GM18505 (cell line): ENCODE results near the gene C1orf87.

Experiments used
- ATAC-seq: cut with Tn5 transposase; IDR thresholded peaks from one replicate; pipeline ENCODE4 v1.9.1; 2021; ENCODE audit not compliant: unreplicated experiment
- POLR2A ChIP-seq: IDR thresholded peaks from 4 replicates; pipeline ENCODE4 v1.6.1; 2011; ENCODE audit warnings: borderline replicate concordance; ENCODE audit not compliant: insufficient read depth, insufficient read length; ENCODE audit errors: extremely low read depth

C1orf87 gene

DNA sequence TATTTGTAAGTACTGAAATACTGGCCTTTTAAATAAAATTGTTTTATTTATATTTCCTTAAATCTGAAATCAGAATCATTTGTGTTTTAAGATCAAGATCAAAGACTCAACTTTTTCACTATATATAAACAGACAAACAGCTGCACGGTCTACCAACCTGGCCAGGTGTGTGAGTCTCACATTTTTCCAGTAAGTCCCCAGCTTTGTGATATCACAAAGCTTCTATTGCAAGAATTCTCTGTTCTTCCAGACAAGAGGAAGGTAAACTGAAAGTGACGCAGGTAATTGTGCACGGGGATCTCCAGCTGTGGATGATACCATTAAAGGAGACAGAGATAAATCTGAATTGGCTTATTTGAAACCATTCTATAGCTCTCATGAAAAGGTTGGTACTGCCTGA is 105.8 kb downstream of the C1orf87 start:
- ATAC-seq: no peak
- no peak for TF ChIP-seq POLR2A

DNA sequence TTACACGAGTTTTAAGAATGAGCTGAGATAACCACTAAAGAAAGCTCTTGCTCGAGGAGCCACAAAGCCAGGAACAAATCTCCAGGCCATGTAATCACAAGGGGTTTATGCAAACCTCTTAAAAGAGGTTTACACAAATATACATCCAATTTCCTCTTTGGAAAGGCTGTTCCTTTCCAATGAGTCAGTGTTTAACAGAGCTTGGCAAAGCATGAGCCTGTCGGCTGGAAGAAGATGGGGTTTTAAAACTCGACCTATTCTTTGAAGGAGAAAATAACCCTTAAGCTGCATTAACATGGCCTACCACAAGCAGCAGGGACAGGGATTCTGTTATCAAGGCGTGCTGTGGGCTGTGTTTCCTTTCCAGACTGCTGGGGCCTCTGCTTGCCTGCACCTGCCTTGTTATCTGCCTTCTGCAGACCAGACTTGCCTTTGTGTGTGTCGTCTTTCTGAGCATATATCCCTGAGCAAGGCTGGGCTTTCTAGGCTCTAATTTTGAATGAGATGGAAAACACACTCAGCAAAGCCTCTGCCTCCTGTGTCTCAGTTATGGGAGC is 106.4 kb downstream of the C1orf87 start:
- no peak for ATAC-seq
- no peak for TF ChIP-seq POLR2A

DNA sequence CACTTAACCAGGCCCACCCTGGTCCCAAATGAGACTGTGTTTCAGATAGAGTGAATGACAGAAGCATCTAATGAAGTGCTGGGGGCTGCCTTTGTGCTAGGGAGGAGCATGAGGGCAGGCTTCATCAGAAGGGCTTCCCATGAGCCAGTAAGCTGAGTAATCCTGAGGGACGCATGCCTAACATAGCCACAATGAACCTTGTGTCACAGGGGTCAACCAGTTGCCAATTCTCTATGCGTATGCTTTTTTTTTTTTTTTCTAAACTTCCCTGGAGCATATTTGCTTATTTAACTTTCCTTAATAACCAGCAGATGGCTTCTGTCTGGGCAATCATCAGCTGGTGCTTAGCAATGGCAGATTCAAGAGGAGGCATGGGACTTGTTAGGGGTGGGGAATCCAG is 121.5 kb downstream of the C1orf87 start:
- ATAC-seq: no peak
- no peak for TF ChIP-seq POLR2A

DNA sequence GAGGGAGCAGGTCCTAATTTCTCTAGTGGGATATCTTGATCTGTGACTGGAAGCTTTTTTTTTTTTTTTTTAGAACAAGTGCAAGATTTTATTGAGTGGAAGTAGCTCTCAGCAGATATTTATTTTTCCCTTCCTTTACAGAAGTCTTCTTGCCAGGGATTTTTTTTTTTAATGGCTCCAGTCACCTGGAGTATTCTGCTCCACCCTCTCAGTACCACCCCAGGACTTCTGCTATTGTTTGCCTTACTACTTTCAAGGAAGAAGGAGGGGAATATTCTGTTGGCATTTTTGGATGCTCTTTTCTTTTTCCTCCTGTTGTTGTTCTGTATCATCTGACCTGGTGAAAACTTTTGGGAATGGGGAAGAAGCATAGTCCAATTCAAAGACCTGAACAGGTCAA is 123.9 kb downstream of the C1orf87 start:
- ATAC-seq: no peak
- TF ChIP-seq POLR2A: no peak

DNA sequence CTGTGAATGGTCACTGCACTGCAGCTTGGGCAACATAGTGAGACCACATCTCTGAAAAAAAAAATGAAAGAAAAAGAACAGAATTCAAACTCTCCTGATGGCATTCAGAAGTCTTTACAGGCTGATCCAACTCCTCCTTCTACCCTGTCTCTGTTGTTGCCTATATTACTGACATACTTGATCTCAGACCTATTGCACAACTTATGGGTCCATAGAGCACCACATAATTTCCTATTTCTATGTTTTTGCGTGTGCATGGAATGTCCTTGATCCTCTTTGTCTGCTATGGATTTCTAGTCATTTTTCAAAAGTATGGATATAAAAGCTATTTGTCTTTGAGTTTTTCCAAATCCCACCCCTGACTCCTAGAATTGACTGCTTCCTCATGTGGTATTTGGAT is 124.6 kb downstream of the C1orf87 start:
- no peak for TF ChIP-seq POLR2A
- no peak for ATAC-seq

DNA sequence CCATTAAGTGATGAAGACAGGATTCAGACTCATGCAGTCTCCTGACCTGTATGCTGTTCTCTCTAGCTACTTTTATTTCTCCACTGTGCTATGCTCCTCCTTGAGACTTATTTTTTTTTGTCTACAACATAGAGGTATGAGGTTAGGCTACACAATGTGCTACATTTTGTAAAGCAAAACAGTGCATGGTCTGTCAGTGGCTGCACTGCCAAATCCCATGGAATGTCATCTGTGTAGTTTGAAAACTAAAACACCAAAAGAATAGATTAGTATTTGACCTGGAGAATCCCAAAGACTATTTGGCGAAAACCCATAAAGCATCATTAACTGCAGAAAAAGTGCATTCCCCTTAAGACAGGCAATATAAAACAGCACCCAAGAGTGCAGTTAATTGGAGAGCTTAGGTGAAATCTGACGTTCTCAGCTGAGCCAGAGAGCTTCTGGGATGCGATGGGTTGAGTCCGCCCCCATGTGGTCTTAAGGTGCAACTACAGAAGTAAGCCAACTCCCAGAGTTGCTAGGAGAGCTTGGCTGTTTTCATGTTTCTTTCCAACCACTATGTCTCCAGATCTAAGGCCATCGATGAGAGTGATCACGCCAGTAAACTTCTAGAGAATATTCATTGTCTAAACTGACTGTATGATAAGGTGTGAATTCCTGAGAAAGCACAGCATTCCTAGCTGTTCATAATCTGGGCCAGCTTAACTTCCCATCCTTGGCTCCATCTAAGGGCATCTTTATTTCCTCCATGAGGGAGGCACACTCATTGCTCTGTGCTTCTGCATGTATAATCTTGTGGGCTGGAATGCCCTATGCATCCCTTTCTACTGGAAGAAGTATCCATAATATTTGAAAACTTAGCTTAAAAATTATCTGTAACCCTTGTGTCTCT is 126.3 kb downstream of the C1orf87 start:
- no peak for TF ChIP-seq POLR2A
- peak; percentile 86 for ATAC-seq

DNA sequence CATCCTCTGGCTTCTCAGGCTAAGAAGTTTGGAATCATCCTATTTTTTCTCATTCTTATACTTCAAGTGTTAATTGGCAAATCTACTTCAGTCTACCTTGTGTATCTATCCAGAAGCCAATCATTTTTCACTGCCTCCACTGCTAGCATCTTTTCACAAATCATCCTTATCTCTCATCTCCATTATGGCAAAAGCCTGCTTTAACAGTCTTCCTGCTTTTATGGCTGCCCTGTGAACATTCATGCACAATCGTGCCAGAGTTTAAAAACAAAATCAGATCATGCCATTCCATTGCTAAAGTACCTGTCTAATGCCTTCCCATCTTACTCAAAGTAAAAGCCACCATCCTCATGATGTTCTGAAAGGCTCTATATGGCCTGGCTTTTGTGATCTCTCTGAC is 127.8 kb downstream of the C1orf87 start:
- no peak for TF ChIP-seq POLR2A
- ATAC-seq: no peak
